ENCODE results near the gene ZDHHC11B. TPM values are rescaled to one million over a fixed set of nuclear protein-coding genes. Genes with fewer than 3 reads are reported as not detected.

ZDHHC11B gene
- total RNA-seq, 1 donor from 2014 or later, result 0.64 TPM

GRCh38 chr5:664994-665360 is 119.6 kb downstream of the ZDHHC11B start:
- no peak overlapping the region for H3K27ac ChIP-seq
- H3K4me3 ChIP-seq, result no peak overlapping the region
- peaks cover 19 to 62% of the 10 kb centered on the region in 2 donors for H3K36me3 ChIP-seq
- no peaks in the 10 kb centered on the region for H3K27me3 ChIP-seq
- intact Hi-C loops (cut with DNase I), result loop anchor here (10.0 kb wide), 1 partner anchor 50 kb away; the partner anchor contains the start of gene CEP72
- H3K4me1 ChIP-seq, result no peaks in the 10 kb centered on the region
- no peak for TF ChIP-seq CTCF (IDR thresholded peaks at IDR 0.05)
- H3K9me3 ChIP-seq, result peaks cover 0 to 2% of the 10 kb centered on the region in 2 donors
- no peak for DNase-seq (ENCODE audit: low spot score in 2 of 2)

GRCh38 chr5:664343-664993 is 120.1 kb downstream of the ZDHHC11B start:
- TF ChIP-seq CTCF (IDR thresholded peaks at IDR 0.05), result no peak
- Histone ChIP-seq H3K4me3 (no peak overlapping the region), H3K9me3 (peaks cover 0 to 2% of the 10 kb centered on the region in 2 donors), H3K36me3 (peaks cover 19 to 67% of the 10 kb centered on the region in 2 donors), H3K27ac (no peak overlapping the region), H3K4me1 (no peaks in the 10 kb centered on the region), H3K27me3 (no peaks in the 10 kb centered on the region)
- intact Hi-C loops (cut with DNase I), result loop anchor here (10.0 kb wide), 1 partner anchor 50 kb away; the partner anchor contains the start of gene CEP72
- no peak for DNase-seq (ENCODE audit: low spot score in 2 of 2)

- no peak overlapping the region for H3K4me3 ChIP-seq
- intact Hi-C loops (cut with DNase I), result loop anchor here (10.0 kb wide), 1 partner anchor 49 kb away; the partner anchor contains the start of gene CEP72
- H3K27me3 ChIP-seq, result no peaks in the 10 kb centered on the region
- no peak overlapping the region for H3K27ac ChIP-seq
- no peak for TF ChIP-seq CTCF (IDR thresholded peaks at IDR 0.05)
- no peak for DNase-seq (ENCODE audit: low spot score in 2 of 2)
- no peaks in the 10 kb centered on the region for H3K4me1 ChIP-seq
- peaks cover 19 to 71% of the 10 kb centered on the region in 2 donors for H3K36me3 ChIP-seq
- peaks cover 0 to 2% of the 10 kb centered on the region in 2 donors for H3K9me3 ChIP-seq
These were observed 120.8 kb downstream of the ZDHHC11B start for GRCh38 chr5:663436-664342.

- Histone ChIP-seq H3K36me3 (peaks cover 22 to 77% of the 10 kb centered on the region in 2 donors), H3K27me3 (no peaks in the 10 kb centered on the region), H3K4me1 (no peaks in the 10 kb centered on the region), H3K4me3 (no peak overlapping the region), H3K9me3 (peaks cover 0 to 8% of the 10 kb centered on the region in 2 donors), H3K27ac (no peak overlapping the region)
- no peak for TF ChIP-seq CTCF (IDR thresholded peaks at IDR 0.05)
- intact Hi-C loops (cut with DNase I), result loop anchor here (10.0 kb wide), 1 partner anchor 48 kb away; the partner anchor contains the start of gene CEP72
- no peak for DNase-seq (ENCODE audit: low spot score in 2 of 2)
These were observed 121.6 kb downstream of the ZDHHC11B start for GRCh38 chr5:662751-663435.

All from ascending aorta (tissue), 2 donors.